ENCODE data around the gene ADAM10.
"Not testable (repeated sequence)": the region's sequence is repeated elsewhere in the genome, so short reads cannot be mapped to it uniquely, and the experiment has no call there.

ADAM10 gene

DNA sequence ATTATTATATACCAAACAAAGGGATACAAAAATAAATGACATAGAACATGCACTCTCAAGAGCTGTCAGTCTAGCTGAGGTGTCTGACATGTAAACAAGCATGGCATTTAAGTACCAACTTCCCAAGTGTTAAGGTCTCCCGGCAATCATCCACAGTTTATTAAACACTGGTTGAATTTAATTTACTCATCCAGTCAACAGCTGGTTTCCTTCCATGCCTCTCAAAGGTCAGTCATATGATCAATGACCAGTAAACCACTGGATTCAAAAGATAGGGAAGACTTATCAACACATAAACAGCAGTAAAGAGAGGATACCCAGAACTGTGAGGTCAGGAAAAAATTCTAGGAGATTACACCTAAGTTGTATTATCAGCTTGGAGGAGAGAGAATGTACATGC, 80.4 kb downstream of the ADAM10 start:
- DNase-seq: no peak

DNA sequence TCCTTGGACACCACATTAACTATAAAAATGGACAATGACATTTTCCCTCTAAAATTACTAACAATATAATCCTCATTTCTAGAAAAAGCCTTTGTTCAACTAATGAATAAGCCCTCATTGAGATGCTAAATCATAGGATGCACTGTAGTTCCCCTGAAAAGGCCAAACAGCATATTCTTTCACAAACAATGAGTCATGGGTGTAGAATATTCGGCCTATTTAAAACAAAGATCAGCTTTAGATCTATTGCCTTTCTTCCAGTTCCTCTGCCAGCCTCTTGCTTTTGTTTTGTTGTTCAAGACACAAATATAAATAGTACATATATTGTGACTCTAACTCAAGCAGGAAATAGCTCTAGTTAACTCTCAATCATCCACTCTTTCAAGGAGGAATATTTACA, 82.5 kb downstream of the ADAM10 start:
- no peak for DNase-seq

DNA sequence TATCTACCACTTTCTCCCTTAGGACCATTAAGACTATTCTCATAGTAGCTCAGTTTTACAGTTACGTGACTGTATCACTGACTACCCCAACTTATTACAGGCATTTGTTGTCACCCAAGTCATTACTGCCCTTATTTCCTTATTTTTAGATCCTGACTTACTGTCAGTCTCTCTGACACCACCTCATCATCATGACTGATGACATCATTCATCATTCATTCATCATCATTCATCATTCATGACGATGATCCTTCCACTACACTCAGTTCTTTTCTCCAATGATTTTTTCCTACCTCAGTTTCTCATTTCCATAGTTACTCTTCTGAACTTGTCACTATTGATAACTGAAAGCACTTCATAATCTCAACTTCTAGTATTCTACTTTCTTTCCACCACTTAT, 83.8 kb downstream of the ADAM10 start:
- DNase-seq: no peak

DNA sequence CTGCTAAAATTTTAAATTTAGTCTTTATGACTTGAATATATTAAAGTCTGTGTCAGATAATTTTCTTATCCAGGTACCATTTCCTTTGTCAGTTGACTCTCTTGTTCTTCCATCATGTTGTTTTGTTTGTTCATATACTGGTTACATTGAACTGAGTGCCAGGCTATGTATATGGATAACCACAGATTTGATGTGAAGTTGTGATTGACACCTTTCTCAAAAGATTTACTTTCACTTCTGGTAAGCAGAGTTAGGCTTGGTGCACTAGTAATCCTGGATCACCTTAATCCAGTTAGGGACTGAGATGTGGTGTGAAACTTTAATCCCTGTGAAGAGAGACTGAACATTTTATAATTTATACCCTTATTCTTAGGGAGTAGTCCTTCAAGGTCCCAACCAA, 99.4 kb downstream of the ADAM10 start:
- DNase-seq: no peak

DNA sequence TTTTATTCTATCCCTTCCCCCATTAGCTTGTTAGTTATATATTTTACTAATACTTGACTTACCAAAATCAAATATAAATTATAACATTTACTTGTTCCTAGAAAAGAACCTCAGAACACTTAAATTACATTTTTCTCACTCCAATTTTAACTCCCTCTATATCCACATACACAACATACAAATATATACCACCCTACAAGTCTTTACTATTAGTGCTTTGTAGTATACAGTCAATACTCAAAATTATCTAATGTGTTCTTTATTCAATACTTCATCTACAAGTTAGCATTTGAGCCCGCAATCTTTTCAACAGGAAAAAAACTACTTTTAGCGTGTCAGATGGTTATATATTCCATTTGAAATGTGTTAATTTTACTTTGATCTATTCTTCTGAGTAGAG, 100.3 kb downstream of the ADAM10 start:
- DNase-seq: no peak

DNA sequence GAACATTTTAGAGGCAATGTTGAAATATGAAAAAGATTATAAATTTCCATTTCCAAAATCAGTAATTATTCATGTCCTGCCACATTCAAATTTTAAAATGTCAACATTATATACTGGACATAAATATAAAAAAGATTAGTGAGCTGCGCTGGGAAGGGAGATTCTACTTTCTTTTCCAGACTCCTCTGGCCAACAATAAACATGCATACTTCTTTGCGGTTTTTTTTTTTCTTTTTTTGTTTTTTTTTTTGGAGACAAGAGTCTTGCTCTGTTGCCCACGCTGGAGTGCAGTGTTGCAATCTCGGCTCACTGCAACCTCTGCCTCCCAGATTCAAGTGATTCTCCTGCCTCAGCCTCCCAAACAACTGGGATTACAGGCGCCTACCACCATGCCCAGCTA, 105.5 kb downstream of the ADAM10 start:
- no peak for DNase-seq

DNA sequence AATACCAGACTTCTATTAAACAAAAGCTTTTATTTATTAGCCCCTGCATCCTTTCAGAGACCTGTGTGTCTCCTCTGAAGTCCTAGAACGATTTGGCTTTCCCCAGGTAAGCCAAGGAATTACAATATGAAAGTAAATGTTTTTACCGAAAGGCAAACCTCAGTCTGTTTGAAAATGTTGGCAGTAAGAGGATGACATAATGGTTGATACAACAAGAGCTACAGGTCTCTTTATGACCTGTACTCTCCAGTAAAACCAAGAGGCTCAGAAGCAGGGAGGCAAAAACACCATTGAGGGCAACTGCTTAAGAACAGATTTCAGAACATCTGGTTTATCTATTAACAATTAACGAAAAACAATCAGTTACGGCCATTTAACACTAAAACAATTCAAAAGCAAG, 107.8 kb downstream of the ADAM10 start:
- DNase-seq: no peak

DNA sequence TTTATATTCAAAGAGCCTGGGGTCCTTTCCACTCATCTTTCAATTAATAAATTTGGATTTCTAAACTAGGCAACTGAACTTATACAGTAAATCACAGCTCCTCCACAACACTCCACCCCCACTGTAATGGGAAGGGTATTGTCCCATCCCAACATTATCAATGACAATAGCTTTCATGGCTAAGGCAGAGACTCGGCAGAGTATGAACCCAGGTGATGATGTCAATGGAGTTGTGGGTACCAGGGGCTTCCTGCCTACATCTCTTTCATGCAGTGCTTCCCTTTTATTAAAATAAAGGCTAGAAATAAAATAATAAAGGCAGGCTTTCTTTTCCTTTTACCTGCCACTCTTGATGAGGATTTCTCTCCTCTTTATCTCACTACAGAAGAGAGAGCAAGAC, 109.5 kb downstream of the ADAM10 start:
- no peak for DNase-seq

DNA sequence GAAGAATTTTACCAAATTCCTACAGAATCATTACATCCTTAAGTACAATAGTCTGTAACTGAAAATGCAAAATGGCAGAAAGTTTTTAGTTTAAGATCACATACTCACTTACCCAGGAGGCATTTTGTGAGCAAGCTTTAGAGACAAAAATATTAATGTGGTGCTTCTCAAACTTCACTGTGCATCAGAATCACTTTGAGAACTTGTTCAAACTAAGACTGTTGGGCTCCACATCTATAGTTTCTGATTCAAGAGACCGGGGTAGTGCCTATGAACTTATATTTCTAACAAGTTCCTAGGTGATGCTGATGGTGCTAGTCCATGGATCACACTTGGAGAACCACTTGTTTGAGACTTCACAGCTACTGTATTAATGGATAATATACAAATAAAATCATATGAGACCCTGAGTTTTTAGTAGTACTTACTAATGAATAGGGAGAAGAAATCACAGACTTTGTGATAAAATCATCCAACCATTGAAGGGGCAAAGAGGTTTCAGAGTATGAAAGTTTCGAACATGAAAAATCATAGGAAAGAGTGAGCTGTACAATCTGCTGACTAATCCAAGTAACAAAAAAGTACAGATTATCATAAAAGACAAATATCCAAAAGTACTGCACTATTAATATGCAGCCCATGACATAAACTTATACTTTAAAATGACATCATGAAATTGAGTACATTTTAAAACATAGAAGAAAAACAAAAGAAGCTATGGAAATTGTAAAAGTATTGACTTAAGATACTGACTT, 110.3 kb downstream of the ADAM10 start:
- DNase-seq: no peak

DNA sequence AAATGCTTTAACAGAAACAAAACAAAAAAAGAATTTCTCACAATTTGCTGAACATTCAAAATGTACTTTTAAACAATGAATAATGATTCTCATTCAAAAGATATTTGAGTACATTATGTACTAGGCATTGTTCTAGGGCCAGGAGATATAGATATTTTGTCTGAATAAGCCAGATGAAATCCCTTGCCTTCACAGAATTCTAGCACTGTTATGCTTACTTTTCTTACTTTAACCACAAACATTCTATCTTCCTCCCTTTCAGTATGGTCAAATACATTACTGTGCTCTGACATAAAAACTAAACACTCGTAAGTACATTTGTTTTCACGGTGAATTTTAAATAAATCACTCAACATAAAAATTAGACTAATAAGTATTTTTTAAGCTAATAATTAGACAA, 116.7 kb downstream of the ADAM10 start:
- no peak for DNase-seq

DNA sequence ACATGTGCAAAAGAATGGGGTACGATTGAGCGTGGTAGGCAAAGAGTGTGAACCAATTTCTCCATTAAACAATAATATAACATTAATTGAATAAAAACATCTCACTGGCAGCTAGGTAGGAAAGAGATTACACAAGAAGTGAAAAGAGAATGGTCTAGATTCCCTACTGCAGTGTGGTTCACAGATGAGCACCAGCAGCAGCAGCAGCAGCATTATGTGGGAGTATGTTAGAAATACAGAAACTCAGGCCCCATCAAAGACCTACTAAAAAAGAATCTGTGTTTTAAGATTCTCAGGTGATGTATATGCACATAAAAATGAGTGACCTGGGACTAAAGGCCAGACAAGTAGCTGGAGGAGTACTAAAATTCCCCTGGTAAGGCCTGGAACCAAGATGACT, 118.2 kb downstream of the ADAM10 start:
- DNase-seq: no peak

DNA sequence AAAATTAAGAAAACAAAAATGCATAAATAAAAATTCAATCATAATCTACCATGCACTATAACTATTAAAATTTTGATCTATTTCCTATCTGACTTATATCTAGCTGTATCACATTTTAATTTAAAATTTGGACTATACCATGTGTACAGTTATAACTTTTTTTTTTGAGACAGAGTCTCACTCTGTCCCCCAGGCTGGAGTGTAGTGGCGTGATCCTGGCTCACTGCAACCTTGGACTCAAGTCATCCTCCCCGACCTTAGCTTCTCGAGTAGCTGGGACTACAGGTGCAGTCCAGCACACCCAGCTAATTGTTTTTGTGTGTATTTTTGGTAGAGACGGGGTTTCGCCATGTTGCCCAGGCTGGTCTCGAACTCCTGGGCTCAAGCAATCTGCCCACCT, 119.9 kb downstream of the ADAM10 start:
- DNase-seq: no peak

DNA sequence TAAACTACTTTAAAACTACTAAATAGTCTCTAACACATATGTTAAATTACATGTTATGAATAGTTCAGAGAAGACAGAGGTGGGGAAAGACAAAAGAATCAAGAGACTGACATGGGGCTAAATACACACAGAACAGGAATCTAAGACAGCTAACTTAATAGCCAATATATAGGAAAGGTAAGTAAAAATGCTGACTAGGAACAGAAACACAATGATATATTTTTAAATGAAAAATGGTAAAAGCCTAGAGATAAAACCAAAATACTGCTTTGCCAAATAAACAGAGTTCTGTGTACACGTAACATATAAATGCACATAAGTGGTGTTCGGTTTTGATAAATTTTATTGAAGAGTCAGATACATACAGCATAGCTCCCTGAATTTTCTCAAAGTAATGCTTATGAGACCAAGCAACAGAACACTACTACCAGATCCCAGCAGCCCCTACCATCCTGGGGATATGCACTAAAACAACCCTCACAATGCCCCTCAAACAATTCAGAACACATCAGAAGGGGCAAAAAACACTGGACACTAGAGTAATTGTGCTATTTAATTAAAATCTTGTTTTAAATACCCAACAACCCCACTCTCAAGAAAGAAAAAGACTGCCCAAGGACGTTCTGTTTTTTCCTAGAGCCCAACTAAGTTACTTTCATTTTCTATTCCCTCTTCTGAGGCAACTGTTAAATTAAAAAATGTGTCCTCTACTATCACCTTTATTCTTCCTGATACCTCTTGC, 121.1 kb downstream of the ADAM10 start:
- DNase-seq: no peak

DNA sequence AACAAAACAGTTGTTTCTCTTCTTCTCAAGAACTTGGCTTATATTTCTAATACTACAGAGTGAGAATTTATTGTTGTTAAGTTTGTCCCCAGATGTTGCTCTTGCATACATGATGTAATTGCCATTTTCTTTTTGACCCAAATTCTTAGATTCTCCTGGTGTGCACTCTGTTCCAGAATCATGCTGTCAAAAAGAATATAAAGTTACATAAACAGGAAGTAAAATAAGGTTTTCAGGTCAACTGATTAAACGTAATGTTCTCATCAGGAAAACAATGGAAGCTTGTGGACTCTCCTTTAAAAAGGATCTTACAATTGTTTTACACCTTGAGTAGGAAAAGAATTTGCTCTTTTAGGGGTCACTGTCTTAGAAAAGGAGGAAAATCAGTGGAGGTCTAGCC, 121.8 kb downstream of the ADAM10 start:
- no peak for DNase-seq

DNA sequence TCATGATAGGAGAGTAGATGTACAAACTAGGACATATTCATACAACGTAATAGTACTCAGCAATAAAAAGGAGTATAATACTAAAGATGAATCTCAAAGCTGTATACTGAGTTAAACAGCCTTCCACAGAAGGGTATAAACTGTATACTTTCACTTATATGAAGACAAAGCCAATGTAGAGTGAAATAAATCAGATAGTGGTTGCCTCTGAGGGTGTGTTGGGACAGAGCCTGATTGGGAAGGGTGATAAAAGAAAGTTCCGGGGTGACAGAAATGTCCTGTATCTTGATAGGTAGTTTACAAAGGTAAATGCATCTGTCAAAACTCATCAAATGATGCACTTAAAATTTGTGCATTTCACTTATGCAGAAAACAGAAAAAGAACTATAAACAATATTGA, 122.5 kb downstream of the ADAM10 start:
- no peak for DNase-seq

DNA sequence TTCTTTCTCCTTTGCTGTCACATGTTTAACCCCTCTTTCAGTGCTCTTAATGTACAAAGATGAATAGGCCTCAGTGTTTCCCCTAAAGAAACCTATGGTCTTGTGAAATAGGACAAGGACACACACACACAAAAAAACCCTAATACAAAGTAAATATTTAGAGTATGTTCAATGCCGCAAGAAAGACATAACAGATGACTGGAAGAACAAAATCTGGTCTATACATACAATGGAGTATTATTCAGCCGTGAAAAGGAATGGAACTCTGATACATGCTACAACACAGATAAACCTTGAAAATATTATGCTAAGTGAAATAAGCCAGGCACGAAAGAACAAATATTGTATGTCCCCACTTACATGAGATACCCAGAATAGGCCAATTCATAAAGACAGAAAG, 123.1 kb downstream of the ADAM10 start:
- DNase-seq: no peak

DNA sequence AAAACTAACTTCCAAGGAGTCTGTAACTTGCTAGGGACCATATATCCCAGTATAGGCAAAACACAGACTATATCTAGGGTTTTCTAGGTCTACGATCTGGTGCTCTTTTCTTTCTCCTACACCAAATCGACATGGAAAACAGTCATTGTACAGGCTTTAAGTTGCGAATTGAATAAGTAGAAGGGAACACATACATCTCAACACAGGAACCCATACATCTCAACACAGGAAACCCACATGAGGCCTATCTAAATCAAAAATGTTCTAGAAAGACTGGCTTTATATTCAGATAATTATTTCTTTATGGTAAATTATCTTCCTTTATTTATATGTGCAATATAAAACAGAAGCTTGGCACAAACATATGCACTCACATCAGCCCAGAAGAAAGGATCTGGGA, 126.6 kb downstream of the ADAM10 start:
- DNase-seq: no peak

DNA sequence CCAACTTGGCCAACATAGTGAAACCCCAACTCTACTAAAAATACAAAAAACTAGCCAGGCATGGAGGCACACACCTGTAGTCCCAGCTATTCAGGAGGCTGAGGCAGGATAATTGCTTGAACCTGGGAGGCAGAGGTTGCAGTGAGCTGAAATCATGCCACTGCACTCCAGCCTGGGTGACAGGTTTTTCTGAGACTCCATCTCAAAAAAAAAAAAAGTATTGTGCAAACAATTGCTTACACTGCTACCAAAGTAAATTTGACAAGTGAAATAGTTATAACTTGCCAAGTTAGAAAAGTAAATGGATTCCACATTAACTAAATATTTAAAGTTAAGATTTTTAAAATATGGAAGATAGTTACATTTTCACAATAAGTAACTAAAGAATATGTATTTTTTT, 129.2 kb downstream of the ADAM10 start:
- not testable (repeated sequence) for DNase-seq

DNA sequence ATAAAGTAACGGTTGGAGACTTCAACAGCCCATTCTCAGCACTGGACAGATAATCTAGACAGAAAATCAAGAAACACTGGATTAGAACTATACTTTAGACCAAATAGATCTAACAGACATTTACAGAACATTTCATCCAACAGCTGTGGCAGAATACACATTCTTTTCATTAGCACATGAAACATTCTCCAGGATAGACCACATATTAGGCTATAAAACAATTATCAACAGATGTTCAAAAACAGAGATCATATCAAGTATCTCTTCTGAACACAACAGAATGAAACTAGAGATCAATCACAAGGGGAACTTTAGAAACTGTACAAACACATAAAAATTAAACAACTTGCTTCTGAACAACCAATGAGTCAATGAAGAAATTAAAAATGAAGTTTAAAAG, 133.3 kb downstream of the ADAM10 start:
- DNase-seq: no peak

DNA sequence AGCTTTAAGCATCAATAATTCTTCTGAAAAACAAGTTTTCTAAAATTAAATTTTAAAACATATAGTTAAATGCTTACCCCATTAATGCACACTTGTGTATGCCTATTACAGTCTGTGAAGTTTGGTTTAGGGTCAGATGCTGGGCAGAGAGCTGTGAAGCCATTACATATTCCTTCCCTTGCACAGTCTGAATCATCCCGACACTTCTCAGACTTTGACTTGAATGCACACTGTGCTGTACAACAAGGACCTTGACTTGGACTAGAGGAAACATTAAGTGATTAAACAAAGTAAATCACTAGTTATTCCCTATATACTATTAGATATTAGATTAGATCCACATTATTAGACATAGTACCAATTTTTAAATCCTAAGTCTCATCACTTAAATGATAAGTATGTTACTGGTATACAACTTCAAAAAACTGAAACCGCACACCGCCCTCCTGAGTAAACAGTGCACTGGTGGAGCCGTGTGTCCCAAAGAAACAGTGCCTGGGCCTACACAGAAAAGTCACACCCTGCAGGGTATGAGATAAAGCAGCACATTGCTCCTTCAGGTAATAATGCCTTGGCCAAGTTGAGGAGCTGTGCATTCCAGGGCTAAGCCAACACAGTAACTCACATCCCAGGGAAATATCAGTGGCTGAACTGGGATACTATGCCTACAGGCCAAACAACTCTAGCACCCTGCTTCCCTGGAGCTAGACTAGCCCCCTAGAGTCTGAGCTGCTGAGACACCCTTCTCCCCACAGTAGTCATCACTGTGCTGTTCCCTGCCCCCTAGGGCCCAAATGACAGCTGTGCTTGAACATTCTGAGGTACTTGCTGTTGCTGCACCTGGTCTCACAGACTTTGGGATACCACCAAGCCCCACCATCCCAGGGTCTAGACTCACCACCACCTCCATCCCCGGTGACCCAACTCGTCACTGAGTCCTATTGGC, 137.5 kb downstream of the ADAM10 start:
- DNase-seq: no peak

DNA sequence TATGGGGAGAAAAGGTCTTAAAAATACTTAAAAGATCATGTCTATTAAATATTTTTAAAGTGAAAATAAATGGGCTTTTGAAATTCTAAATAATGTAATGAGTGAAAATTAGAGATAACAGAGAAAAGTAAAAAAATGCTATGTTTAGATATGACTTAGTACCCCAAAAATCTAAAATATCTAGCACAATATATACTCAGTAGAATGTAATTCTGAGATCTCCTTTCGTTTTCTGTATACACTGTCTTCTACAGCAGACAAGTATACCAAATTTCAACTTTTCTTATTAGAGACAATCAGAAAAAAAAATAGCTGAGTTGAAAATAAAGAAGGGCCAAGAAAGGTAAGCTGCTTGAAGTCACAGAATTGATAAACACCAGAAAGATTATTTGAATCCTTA, 140.8 kb downstream of the ADAM10 start:
- DNase-seq: no peak

DNA sequence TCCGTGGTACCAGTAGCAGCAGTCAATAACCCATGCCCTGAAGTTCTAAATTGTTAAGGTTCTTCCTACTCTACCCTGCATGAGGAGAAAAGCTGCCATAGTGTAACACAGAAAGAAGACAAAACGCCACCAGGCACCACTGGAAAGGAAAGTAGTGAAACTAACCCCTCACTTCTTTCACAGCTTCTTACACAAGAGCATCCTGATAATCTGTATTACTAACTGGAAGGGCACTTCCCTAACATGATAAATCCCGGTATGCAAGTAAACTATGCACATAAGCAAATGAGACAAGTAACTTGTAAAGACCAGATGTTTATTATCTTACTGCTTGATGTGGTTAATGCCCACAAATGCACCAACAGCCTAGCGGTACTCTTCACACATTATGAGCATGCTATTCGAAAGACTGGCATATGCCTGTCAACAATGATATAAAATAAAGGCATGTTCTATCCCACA, 141.3 kb downstream of the ADAM10 start:
- DNase-seq: no peak

DNA sequence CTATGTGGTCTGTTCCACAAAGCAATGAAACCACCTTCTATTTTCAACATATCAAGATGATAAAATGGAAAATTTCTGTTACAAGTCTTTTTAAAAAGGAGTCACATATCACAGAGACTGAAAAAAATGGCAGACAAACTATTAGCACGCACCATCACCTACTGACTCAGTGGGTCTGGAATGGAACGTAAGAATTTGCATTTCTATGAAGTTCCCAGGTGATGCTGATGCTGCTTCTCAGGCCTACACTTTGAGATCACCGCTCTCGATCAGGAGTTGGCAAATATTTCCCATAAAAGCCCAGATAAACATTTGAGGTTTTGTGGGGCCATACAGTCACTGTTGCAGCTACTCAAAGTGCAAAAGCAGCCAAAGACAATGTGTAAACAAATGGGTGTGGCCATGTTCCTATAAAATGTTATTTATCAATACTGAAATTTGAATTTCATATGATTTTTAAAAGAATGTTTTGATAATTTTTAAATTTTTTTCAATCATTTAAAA, 142.9 kb downstream of the ADAM10 start:
- no peak for DNase-seq

All from effector CD4-positive, alpha-beta T cell (primary cell).